Fibroblast of mammary gland (primary cell): ENCODE data around the gene CPLX3.

Experiments
- DNase-seq: peaks from one replicate; pipeline ENCODE4 v3.0.0-alpha.2; 2010; ENCODE audit warnings: low read depth
- H3K4me3 ChIP-seq: 2 replicates; pipeline ENCODE4 v1.5.1; 2011; ENCODE audit warnings: low read depth, mild to moderate bottlenecking, low read length, moderate library complexity; ENCODE audit not compliant: control insufficient read depth
- CTCF ChIP-seq: conservative IDR thresholded peaks from 2 replicates; pipeline ENCODE4 v1.5.1; 2011; ENCODE audit warnings: low read depth, low read length, inconsistent platforms; ENCODE audit not compliant: control insufficient read depth, insufficient read depth

Gene CPLX3

GRCh38 chr15:74799255-74799855 lies 27.1 kb upstream of the CPLX3 start:
- H3K4me3 ChIP-seq: no peak overlapping the region
- no peak for TF ChIP-seq CTCF
- no peak for DNase-seq

- TF ChIP-seq CTCF: peak; percentile 92
- no peak overlapping the region for H3K4me3 ChIP-seq
- DNase-seq: peak; percentile 66
These were observed 26.4 kb upstream of the CPLX3 start for GRCh38 chr15:74799856-74800558.

- no peak overlapping the region for H3K4me3 ChIP-seq
- TF ChIP-seq CTCF: no peak
- DNase-seq: no peak
These were observed 25.8 kb upstream of the CPLX3 start for GRCh38 chr15:74800559-74801094.

- TF ChIP-seq CTCF: no peak
- H3K4me3 ChIP-seq: no peak overlapping the region
- no peak for DNase-seq
These were observed 25.0 kb upstream of the CPLX3 start for GRCh38 chr15:74801311-74801997.

- no peak for DNase-seq
- TF ChIP-seq CTCF: no peak
- no peak overlapping the region for H3K4me3 ChIP-seq
These were observed 24.1 kb upstream of the CPLX3 start for GRCh38 chr15:74802290-74802689.

- no peak overlapping the region for H3K4me3 ChIP-seq
- TF ChIP-seq CTCF: no peak
- no peak for DNase-seq
These were observed 23.5 kb upstream of the CPLX3 start for GRCh38 chr15:74802862-74803447.
